ENCODE data around the gene GCN1.

DNA sequence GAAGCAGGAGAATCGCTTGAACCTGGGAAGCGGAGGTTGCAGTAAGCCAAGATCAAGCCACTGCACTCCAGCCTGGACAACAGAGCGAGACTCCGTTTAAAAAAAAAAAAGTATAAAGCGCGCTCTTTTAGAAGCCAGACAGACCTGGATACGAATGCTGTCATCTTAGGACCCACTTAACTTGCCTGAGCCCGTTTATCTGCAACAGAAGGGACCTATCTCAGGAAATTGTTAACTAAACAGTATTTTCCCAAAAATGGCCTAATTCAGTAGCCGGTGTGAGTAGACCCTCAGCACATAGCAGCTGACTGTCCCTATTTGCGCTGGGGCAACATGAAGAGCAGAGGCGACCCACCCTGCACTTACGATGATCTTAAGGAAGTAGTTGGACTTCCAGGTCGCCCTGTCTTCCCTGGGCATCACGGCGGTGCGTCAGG is 5.9 kb upstream of the GCN1 start:
- TF ChIP-seq CTCF (conservative IDR thresholded peaks at IDR 0.05; ENCODE audit: low read length) (no peak), EZH2phosphoT487 (IDR thresholded peaks at IDR 0.05; ENCODE audit: borderline replicate concordance) (no peak)

Measured in Loucy (cell line).